Uterus (tissue), 4 donors: ENCODE results near the gene FMN1. TPM values are rescaled to one million over a fixed set of nuclear protein-coding genes. Genes with fewer than 3 reads are reported as not detected.

Source experiments
- DNase-seq, 2 donors: peaks; one replicate each; pipeline ENCODE4 v3.0.0-alpha.2; 2019 to 2020
- H3K27ac ChIP-seq, 2 donors: fragments of 200-600 bp; sonication (generic); 1 replicate in 1 of 2; 2 replicates in 1 of 2; pipeline ENCODE4 v1.5.1; 2016 to 2018
- H3K27me3 ChIP-seq, 2 donors: fragments of 200-600 bp; sonication (generic); one replicate each; pipeline ENCODE4 v1.5.1; 2018 to 2019; ENCODE audit warnings: control low read depth in 1 of 2
- H3K36me3 ChIP-seq, 2 donors: fragments of 200-600 bp; sonication (generic); one replicate each; pipeline ENCODE4 v1.5.1; 2019; ENCODE audit warnings: control low read depth in 1 of 2
- H3K4me1 ChIP-seq, 2 donors: fragments of 200-600 bp; sonication (generic); one replicate each; pipeline ENCODE4 v1.5.1; 2018 to 2019; ENCODE audit warnings: control low read depth in 1 of 2
- H3K4me3 ChIP-seq, 2 donors: fragments of 200-600 bp; sonication (generic); 1 replicate in 1 of 2; 2 replicates in 1 of 2; pipeline ENCODE4 v1.5.1; 2018 to 2019; ENCODE audit warnings: mild to moderate bottlenecking in 1 of 2
- H3K9me3 ChIP-seq, 2 donors: fragments of 200-600 bp; sonication (generic); one replicate each; pipeline ENCODE4 v1.5.1; 2019; ENCODE audit warnings: control low read depth in 1 of 2
- POLR2A ChIP-seq, 2 donors: fragments of 450-650 bp; IDR thresholded peaks; one replicate each; pipeline ENCODE4 v1.6.1; 2016; ENCODE audit warnings: antibody characterized with exemption in 2 of 2, mild to moderate bottlenecking in 1 of 2, moderate library complexity in 1 of 2
- intact Hi-C: fragments of 100-400 bp; cut with DNase I; formaldehyde crosslinking; loops from one replicate; pipeline ENCODE4 v1.15.1; 2023; ENCODE audit warnings: low total_unique reads
- total RNA-seq, 4 donors: library from RNA; depleted of rRNA in 3 of 4; stranded (reverse); fragments of >200 nt in 3 of 4; gene quantifications; one replicate each; pipeline versions ENCODE4 v1.1.0 to v1.2.4, GENCODE V29; 2014 to 2023
- TF ChIP-seq, protein P1 (sequence below), 4 experiments: fragments of 200-600 bp in 2 of 4; fragments of 450-650 bp in 2 of 4; sonication (generic) in 2 of 4; IDR thresholded peaks; one replicate each; pipeline ENCODE4 v1.5.1; 2016 to 2019; ENCODE audit warnings: antibody characterized with exemption in 4 of 4, mild to moderate bottlenecking in 2 of 4, moderate library complexity in 1 of 4
- donor health status: DM: yes; HTN: yes; CAD: no.

Gene FMN1
- total RNA-seq, 4 donors from 2014 or later, result 1.3 to 9.3 (median 5.0) TPM

DNA sequence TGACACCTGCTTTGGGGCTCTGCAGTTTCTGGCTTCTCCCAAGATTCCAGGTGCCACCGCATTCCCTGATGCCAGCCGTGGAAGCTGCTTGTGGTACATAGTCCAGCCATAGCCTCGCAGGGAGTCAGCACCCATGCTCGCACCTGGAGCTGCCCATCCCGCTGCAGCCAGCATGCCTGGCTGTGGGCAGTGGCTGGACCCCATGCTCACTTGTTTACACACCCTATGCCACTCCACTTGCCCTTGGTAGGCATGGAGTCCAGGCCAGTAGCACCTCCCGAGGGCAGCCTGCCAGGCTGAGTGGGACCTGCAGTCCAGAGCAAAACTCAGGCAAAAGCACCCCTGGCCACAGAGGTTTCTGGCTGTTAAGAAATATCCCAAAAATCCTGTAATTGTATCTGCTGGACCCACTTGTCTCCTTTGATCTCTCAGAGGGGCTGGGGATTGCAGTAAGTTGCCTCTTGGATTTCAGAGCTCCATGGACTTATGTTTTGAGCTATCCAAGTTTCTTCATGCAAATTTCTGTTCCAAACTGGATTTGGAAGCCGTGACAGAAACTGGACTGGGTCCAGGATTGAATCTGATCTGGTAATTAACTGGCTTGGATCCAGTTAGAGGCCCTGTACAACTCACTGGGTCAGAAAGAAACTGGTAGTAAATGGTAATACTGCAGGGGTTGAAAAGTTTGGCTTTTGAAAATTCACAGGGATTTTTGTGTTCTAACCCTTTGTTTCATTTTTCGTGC is 149.3 kb downstream of the FMN1 start:
- intact Hi-C loops, result no loop called here
- Histone ChIP-seq H3K4me1 (no peaks in the 10 kb centered on the region), H3K36me3 (no peaks in the 10 kb centered on the region), H3K27ac (no peak overlapping the region), H3K27me3 (no peaks in the 10 kb centered on the region), H3K9me3 (no peaks in the 10 kb centered on the region), H3K4me3 (no peak overlapping the region)
- TF ChIP-seq, protein P1, sequence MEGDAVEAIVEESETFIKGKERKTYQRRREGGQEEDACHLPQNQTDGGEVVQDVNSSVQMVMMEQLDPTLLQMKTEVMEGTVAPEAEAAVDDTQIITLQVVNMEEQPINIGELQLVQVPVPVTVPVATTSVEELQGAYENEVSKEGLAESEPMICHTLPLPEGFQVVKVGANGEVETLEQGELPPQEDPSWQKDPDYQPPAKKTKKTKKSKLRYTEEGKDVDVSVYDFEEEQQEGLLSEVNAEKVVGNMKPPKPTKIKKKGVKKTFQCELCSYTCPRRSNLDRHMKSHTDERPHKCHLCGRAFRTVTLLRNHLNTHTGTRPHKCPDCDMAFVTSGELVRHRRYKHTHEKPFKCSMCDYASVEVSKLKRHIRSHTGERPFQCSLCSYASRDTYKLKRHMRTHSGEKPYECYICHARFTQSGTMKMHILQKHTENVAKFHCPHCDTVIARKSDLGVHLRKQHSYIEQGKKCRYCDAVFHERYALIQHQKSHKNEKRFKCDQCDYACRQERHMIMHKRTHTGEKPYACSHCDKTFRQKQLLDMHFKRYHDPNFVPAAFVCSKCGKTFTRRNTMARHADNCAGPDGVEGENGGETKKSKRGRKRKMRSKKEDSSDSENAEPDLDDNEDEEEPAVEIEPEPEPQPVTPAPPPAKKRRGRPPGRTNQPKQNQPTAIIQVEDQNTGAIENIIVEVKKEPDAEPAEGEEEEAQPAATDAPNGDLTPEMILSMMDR (IDR thresholded peaks at IDR 0.05), result no peak
- TF ChIP-seq POLR2A (IDR thresholded peaks at IDR 0.05), result no peak
- DNase-seq, result no peak

DNA sequence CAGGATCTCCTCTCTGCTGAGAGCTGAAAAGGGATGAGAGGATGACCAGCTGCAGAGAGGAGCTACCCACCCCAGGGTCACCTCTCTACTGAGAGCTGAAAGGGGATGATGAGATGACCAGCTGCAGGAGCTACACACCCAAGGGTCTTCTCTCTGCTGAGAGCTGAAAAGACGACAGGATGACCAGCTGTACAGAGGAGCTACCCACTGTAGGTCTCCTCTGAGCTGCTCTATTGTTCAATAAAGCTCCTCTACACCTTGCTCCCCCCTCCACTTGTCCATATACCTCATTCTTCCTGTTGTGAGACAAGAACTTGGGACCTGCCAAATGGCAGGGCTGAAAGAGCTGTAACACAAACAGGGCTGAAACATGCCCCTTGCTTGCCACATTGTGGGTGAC is 149.9 kb downstream of the FMN1 start:
- H3K27ac ChIP-seq, result no peak overlapping the region
- no peaks in the 10 kb centered on the region for H3K4me1 ChIP-seq
- no peaks in the 10 kb centered on the region for H3K9me3 ChIP-seq
- no peaks in the 10 kb centered on the region for H3K27me3 ChIP-seq
- intact Hi-C loops, result no loop called here
- no peak overlapping the region for H3K4me3 ChIP-seq
- no peak for TF ChIP-seq POLR2A (IDR thresholded peaks at IDR 0.05)
- TF ChIP-seq, protein P1 (IDR thresholded peaks at IDR 0.05), result no peak
- H3K36me3 ChIP-seq, result no peaks in the 10 kb centered on the region
- DNase-seq, result no peak

DNA sequence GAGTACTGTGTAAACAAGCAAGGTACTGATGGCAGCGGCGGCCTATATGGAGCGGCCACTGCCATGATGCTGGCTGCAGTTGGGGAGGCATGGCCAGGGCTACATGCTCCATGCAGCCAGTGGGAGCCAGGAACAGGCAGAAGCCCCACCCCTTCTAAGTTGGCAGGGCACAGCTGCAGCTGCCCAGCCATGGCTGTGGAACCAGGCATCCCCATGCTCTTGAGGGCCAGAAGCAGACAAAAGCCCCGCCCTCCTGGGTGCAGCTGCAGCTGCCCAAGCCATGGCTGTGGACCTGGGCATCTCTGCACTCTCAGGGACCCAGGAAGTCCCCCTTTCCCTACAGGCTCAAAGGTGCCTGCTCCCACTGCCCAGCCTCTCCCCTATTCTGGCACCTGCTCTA is 150.9 kb downstream of the FMN1 start:
- Histone ChIP-seq H3K27ac (no peak overlapping the region), H3K4me3 (no peak overlapping the region), H3K4me1 (no peaks in the 10 kb centered on the region), H3K9me3 (no peaks in the 10 kb centered on the region), H3K36me3 (no peaks in the 10 kb centered on the region), H3K27me3 (no peaks in the 10 kb centered on the region)
- TF ChIP-seq POLR2A (IDR thresholded peaks at IDR 0.05), result no peak
- TF ChIP-seq, protein P1 (IDR thresholded peaks at IDR 0.05), result no peak
- no peak for DNase-seq
- intact Hi-C loops, result no loop called here

DNA sequence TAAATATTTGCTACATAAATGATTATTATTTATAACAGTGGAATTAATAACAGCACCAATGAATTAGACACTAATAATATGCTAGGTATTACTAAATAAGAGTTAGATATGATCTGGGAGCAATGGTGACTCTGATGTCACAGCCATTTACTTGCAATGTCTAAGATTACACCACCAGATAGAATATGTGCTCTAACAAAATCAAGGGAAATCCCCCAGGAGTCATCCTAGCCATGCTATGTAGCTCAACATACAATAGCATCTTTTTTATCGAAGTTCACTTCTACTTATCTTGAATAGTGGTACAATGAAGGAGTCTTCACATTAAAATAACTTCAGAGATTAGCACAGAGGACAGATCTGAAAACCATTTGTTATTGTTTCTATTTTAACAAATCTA is 154.0 kb downstream of the FMN1 start:
- Histone ChIP-seq H3K36me3 (no peaks in the 10 kb centered on the region), H3K27ac (no peak overlapping the region), H3K9me3 (no peaks in the 10 kb centered on the region), H3K27me3 (no peaks in the 10 kb centered on the region), H3K4me3 (no peak overlapping the region), H3K4me1 (no peaks in the 10 kb centered on the region)
- no peak for TF ChIP-seq POLR2A (IDR thresholded peaks at IDR 0.05)
- TF ChIP-seq, protein P1 (IDR thresholded peaks at IDR 0.05), result no peak
- DNase-seq, result no peak
- intact Hi-C loops, result no loop called here

DNA sequence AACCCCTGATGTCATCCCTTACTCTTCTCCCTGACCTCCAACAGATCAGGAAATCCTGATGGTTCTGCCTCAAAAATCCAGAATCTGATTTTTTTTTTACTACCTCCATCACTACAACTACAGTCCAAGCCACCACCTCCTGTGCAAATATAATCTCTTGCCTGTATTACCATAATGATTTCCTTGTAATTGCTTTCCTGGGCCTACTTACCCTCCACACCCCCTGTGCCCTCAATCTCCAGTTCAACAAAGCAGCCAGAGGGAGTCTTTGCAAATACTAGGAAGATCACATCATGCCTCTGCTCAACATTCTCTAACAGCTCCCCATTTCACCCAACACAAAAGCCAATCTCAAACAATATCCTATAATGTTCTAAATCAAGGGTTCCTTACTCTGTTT is 159.9 kb downstream of the FMN1 start:
- Histone ChIP-seq H3K27me3 (no peaks in the 10 kb centered on the region), H3K4me1 (no peaks in the 10 kb centered on the region), H3K4me3 (no peak overlapping the region), H3K27ac (no peak overlapping the region), H3K36me3 (no peaks in the 10 kb centered on the region), H3K9me3 (no peaks in the 10 kb centered on the region)
- no peak for DNase-seq
- TF ChIP-seq, protein P1 (IDR thresholded peaks at IDR 0.05), result no peak
- TF ChIP-seq POLR2A (IDR thresholded peaks at IDR 0.05), result no peak
- intact Hi-C loops, result no loop called here
